HepG2 (cell line): ENCODE measurements around the gene PMFBP1.

ENCODE experiments used
- BHLHE40 ChIP-seq: IDR thresholded peaks from 2 replicates; pipeline ENCODE4 v1.6.1; 2011; ENCODE audit warnings: low read length, improper control_type of control experiment
- FOXM1 ChIP-seq: sonication (generic); formaldehyde crosslinking; IDR thresholded peaks from 2 replicates; pipeline ENCODE4 v1.5.0; 2020; ENCODE audit warnings: missing genetic modification reagents
- KDM1A ChIP-seq: IDR thresholded peaks from 2 replicates; pipeline ENCODE4 v1.6.1; 2016; ENCODE audit warnings: missing compliant biosample characterization
- RNF2 ChIP-seq: fragments of 450-650 bp; conservative IDR thresholded peaks from 2 replicates; pipeline ENCODE4 v1.6.1; 2016; ENCODE audit warnings: low read depth
- TOPORS ChIP-seq: sonication (generic); formaldehyde crosslinking; IDR thresholded peaks from 2 replicates; pipeline ENCODE4 v1.8.0; 2023; ENCODE audit warnings: mild to moderate bottlenecking, missing genetic modification reagents
- ZNF317 ChIP-seq: sonication (generic); formaldehyde crosslinking; IDR thresholded peaks from 2 replicates; pipeline ENCODE4 v1.5.0; 2020; ENCODE audit warnings: mild to moderate bottlenecking, missing genetic modification reagents
- ZNF501 ChIP-seq: sonication (generic); formaldehyde crosslinking; IDR thresholded peaks from 2 replicates; pipeline ENCODE4 v1.5.1; 2020; ENCODE audit warnings: mild to moderate bottlenecking, moderate library complexity, missing genetic modification reagents
- TF ChIP-seq, protein P1 (sequence below): conservative IDR thresholded peaks from 2 replicates; pipeline ENCODE4 v1.6.1; 2018; ENCODE audit warnings: missing genetic modification reagents
- TF ChIP-seq, protein P2 (sequence below): sonication (generic); formaldehyde crosslinking; IDR thresholded peaks from 2 replicates; pipeline ENCODE4 v1.8.0; 2022; ENCODE audit warnings: mild to moderate bottlenecking, missing genetic modification reagents, moderate library complexity

DNA sequence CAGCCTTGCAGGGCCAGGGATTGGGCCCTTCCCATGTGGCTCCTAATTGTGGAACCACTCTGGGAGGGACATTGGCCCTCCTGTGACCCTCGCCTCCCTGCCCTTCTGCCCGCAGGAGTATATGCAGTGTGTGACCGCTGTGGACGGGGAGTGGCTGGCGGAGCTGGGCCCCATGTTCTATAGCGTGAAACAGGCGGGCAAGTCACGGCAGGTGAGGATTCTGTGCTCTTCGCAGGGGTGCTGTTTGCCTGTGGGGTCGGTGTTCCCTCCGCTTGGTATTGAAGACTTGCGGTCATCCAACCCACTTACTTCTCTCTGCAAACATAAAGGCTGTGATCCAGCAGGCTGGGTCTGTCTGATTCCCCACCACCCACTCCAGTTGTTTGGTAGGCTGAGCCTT is 62.7 kb downstream of the PMFBP1 start:
- TF ChIP-seq TOPORS (CRISPR knock-in tag) = no peak
- TF ChIP-seq BHLHE40 = no peak
- no peak for TF ChIP-seq KDM1A (CRISPR knock-in tag)
- no peak for TF ChIP-seq ZNF501
- TF ChIP-seq, protein P1, sequence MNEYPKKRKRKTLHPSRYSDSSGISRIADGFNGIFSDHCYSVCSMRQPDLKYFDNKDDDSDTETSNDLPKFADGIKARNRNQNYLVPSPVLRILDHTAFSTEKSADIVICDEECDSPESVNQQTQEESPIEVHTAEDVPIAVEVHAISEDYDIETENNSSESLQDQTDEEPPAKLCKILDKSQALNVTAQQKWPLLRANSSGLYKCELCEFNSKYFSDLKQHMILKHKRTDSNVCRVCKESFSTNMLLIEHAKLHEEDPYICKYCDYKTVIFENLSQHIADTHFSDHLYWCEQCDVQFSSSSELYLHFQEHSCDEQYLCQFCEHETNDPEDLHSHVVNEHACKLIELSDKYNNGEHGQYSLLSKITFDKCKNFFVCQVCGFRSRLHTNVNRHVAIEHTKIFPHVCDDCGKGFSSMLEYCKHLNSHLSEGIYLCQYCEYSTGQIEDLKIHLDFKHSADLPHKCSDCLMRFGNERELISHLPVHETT (CRISPR knock-in tag) = no peak
- TF ChIP-seq ZNF317 (CRISPR knock-in tag) = no peak
- TF ChIP-seq, protein P2, sequence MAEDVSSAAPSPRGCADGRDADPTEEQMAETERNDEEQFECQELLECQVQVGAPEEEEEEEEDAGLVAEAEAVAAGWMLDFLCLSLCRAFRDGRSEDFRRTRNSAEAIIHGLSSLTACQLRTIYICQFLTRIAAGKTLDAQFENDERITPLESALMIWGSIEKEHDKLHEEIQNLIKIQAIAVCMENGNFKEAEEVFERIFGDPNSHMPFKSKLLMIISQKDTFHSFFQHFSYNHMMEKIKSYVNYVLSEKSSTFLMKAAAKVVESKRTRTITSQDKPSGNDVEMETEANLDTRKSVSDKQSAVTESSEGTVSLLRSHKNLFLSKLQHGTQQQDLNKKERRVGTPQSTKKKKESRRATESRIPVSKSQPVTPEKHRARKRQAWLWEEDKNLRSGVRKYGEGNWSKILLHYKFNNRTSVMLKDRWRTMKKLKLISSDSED = no peak
- no peak for TF ChIP-seq FOXM1 (CRISPR knock-in tag)
- no peak for TF ChIP-seq RNF2
